Duodenal mucosa (tissue), 2 donors: ENCODE measurements around the gene PNPO.

Source experiments
- H3K27ac ChIP-seq: one replicate; pipeline ENCODE4 v1.7.0; 2013; ENCODE audit warnings: low read depth, low read length
- H3K27me3 ChIP-seq, 2 donors: one replicate each; pipeline ENCODE4 v1.7.0; 2013; ENCODE audit warnings: low read length in 2 of 2, control low read depth in 1 of 2; ENCODE audit not compliant: insufficient read depth in 2 of 2, control insufficient read depth in 1 of 2
- H3K36me3 ChIP-seq, 2 donors: one replicate each; pipeline ENCODE4 v1.7.0; 2013; ENCODE audit warnings: low read length in 2 of 2, control low read depth in 1 of 2; ENCODE audit not compliant: insufficient read depth in 2 of 2, control insufficient read depth in 1 of 2
- H3K4me1 ChIP-seq, 2 donors: one replicate each; pipeline ENCODE4 v1.7.0; 2013; ENCODE audit warnings: low read length in 2 of 2, control low read depth in 1 of 2; ENCODE audit not compliant: insufficient read depth in 2 of 2, control insufficient read depth in 1 of 2
- H3K4me3 ChIP-seq, 2 donors: one replicate each; pipeline ENCODE4 v1.7.0; 2013; ENCODE audit warnings: low read length in 2 of 2, low read depth in 1 of 2
- H3K9ac ChIP-seq, 2 donors: one replicate each; pipeline ENCODE4 v1.7.0; 2013; ENCODE audit warnings: low read length in 2 of 2, low read depth in 1 of 2
- H3K9me3 ChIP-seq, 2 donors: one replicate each; pipeline ENCODE4 v1.7.0; 2013; ENCODE audit warnings: low read length in 2 of 2, control low read depth in 1 of 2; ENCODE audit not compliant: control insufficient read depth in 1 of 2

Gene PNPO

DNA sequence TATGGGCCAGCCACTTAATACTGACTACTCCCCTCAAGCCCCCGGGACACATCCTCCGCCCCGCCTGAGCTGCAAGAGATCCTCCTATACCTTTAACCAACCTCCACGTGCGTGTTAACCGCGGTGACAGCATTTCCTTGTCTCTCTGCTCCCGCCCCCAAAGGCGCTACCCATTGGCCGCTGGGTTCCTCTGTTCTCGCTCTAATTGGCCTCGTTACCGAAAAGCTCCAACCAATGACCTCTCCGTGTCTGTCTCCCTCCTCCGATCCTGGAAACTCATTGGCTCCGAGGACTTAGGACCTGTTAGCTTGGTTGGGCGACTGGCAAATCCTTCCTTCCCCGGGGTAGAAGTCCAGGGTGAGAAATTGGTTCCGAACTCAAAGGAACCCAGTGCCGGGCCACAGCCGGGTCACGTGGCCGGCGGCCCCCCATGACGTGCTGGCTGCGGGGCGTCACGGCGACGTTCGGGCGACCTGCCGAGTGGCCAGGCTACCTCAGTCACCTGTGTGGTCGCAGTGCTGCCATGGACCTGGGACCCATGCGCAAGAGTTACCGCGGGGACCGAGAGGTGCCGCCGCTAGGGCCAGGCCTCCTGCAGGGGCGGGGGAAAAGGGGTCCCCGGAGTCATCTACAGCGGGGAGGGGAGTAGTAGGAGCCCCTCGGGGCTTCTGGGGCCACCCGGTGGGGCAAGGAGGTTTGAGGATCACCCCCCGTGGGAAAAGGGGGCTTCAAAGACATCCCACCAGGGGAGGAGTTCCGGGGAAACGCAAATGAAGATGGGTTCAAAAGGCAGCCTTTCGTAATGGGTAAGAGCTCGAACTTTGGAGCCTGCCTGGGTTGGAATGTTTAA is at the start of gene PNPO:
TSS of gene PNPO (plus strand) at position 326 of the 850 bp plus-strand sequence. CDS start at position 431, 105 bp downstream.
- Histone ChIP-seq H3K27me3 (no peaks in the 10 kb centered on the region), H3K9ac (peak within 1 kb of the TSS; percentile 78 to 92), H3K4me1 (peaks cover 31 to 33% of the 10 kb centered on the region in 2 donors), H3K4me3 (peak within 1 kb of the TSS; percentile 78 to 94), H3K9me3 (no peaks in the 10 kb centered on the region), H3K27ac (peak within 1 kb of the TSS; percentile 65), H3K36me3 (peaks cover 6 to 30% of the 10 kb centered on the region in 2 donors)

DNA sequence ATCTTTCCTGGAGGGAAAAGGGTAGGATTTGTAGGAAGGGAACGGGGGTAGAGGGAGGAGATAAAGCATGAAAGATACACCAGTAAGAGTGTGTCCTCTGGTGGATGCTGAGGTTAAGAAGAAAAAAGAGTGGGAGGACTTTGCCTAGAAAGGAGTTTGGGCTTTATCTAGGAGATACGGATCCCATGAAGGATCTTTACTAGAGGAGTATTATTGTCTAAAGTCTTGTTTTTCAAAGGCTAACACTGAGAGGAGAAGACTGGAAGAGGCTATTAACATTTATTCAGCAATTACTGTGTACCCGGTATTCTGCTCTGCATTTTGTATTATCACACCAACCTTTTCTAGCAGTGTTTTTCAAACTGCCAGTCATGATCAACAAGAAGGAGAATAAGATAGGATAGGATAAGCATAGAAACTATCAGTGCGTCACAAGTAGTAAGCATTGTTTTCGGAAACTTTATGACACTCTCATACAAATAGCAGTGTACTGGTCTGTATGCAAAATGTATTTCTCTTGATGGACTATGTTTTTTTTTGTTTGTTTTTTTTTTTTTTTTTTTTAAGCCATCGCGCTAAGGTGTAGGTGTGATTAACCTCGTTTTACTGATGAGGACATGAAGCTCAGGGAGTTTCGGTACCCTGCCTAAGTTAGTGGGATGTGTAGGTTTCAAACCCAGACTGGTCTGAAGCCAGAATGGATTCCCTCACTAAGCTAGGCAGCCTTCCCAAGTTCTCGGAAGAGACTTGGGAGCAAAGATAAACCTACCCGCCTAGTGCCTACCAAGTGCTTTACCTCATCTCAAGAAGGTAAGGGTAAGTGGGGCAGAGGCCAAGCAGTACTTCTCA is 46.6 kb upstream of the PNPO start:
- Histone ChIP-seq H3K27me3 (no peaks in the 10 kb centered on the region), H3K4me1 (peaks cover 19 to 20% of the 10 kb centered on the region in 2 donors), H3K9me3 (no peaks in the 10 kb centered on the region), H3K36me3 (peaks cover 0 to 12% of the 10 kb centered on the region in 2 donors), H3K27ac (peak overlapping the region; percentile 80), H3K9ac (peak overlapping the region; percentile 88 to 89), H3K4me3 (peak overlapping the region; percentile 83)

DNA sequence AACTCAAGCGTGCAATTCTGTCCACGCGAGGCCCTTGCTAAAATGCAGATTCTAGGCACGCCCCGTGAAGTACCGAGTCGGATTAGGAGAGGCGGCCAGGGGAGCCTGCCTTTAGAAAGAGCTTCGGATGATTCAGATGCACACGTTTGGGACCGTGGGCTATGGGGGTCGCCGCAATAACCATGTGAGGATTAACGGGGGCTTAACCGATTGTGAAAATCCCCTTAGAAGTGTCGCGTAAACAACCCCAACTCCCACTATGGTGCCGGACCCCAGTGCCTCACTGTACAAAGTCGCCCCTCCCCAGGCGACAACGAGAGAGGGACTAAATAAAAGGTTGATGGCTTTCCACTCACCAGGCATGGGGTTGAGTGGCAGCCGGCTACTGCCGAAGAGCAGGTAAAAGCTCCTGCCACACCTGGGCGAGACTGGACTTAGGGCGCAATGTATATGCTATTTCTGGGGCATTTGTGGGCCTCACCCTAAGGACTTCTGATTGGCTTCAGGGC is 46.0 kb upstream of the PNPO start:
- Histone ChIP-seq H3K9ac (peak overlapping the region; percentile 88 to 89), H3K9me3 (no peaks in the 10 kb centered on the region), H3K4me1 (peaks cover 19 to 20% of the 10 kb centered on the region in 2 donors), H3K36me3 (peaks cover 0 to 13% of the 10 kb centered on the region in 2 donors), H3K4me3 (peak overlapping the region; percentile 83), H3K27ac (peak overlapping the region; percentile 80), H3K27me3 (no peaks in the 10 kb centered on the region)

DNA sequence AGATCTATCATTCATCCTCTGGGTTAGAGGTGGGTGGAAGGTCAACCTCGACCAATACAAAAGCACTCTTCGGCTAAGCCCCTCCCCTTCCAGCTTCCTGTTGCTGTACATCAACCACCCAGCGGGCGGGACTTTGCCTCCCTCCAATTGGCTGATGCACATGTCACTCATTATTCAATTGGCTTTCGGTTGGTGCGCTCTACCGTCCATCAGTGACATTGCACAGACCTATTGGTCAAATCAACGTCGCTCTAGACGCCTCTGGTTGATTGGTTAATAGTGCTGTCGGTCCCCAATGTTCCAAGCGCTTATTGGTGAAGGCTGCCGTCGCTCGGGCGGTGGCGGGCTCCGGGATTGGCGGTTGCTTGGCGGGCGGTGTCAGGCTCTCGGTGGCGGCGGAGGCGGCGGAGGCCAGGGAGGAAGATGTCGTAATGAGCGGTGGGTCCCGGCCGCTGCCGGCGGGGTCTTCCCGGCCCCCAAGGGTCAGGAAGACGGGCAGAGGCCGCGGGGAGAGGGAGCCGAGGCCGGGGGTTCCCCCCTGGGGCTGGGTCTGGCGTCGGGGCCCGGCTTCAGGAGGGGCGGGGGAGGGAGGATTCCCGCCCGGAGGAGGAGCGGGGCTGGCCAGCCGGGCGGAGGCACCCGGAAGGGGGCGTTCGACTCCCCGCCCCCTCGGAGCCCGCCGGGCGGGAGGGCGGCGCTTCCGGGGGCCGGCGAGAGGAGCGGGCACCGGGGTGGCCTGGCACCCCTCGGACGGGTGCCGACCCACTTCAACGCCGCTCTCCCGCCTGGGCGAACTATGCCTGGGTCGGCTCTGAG is 45.3 kb upstream of the PNPO start, which contains the start of gene SP2:
TSS of gene SP2 (plus strand) at position 381 of the 816 bp plus-strand sequence. CDS start at position 432, 51 bp downstream.
- Histone ChIP-seq H3K36me3 (peaks cover 0 to 13% of the 10 kb centered on the region in 2 donors), H3K27me3 (no peaks in the 10 kb centered on the region), H3K9me3 (no peaks in the 10 kb centered on the region), H3K27ac (peak within 1 kb of the TSS; percentile 91), H3K9ac (peak within 1 kb of the TSS; percentile 95 to 98), H3K4me1 (peaks cover 19 to 20% of the 10 kb centered on the region in 2 donors), H3K4me3 (peak within 1 kb of the TSS; percentile 93 to 95)

DNA sequence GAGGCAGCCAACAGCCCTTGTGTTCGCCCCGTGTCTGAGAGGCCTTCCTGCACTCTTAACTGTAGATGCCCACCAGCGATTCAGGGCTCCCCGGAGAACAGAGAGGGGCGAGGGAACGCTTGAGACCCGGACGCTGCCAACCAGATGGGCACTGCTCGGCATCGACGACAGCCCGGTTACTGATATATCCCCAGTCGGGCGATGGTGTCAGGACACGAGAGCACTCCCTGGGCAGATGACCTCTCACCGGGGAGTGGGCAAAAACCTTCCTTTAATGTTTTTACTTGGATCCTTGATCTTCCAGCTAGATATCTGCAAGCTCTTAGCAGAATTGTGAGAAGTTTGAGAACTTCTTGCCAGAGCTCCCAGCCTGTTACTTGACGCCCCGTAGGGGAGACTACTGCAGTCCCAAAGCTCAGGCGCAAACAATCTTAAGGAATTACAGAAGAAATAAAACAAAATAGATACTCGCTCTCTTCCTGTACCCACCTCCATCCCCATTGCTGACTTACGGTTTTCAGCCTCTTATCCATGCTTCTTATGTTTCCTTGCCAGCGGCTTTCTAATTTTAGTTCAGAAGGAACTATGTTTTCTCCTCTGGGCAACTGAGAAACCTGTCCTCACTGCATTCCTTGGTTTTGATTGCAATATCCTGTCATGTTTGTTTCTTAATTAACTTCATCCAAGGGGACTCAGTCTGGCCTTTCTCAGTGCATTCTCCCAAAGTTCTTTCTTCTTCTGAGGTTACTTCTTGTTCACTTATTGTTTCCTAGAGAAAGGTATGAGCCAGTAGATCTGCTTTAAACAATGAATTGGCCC is 44.5 kb upstream of the PNPO start:
- Histone ChIP-seq H3K9ac (peak overlapping the region; percentile 95 to 98), H3K9me3 (no peaks in the 10 kb centered on the region), H3K27ac (peak overlapping the region; percentile 91), H3K27me3 (no peaks in the 10 kb centered on the region), H3K36me3 (peaks cover 0 to 13% of the 10 kb centered on the region in 2 donors), H3K4me1 (peaks cover 19 to 20% of the 10 kb centered on the region in 2 donors), H3K4me3 (peak overlapping the region; percentile 93 to 95)

GRCh38 chr17:47897561-47897960 is 43.8 kb upstream of the PNPO start:
- H3K4me3 ChIP-seq, result peak overlapping the region; percentile 93 to 95
- no peaks in the 10 kb centered on the region for H3K9me3 ChIP-seq
- no peak overlapping the region for H3K27ac ChIP-seq
- no peaks in the 10 kb centered on the region for H3K27me3 ChIP-seq
- peaks cover 19 to 20% of the 10 kb centered on the region in 2 donors for H3K4me1 ChIP-seq
- peaks cover 0 to 13% of the 10 kb centered on the region in 2 donors for H3K36me3 ChIP-seq
- H3K9ac ChIP-seq, result peak overlapping the region in 1 of 2 donors; percentile 95

- Histone ChIP-seq H3K9ac (no peak overlapping the region), H3K36me3 (peaks cover 0 to 13% of the 10 kb centered on the region in 2 donors), H3K4me1 (peaks cover 19 to 20% of the 10 kb centered on the region in 2 donors), H3K27ac (no peak overlapping the region), H3K4me3 (no peak overlapping the region), H3K9me3 (no peaks in the 10 kb centered on the region), H3K27me3 (no peaks in the 10 kb centered on the region)
Measured at GRCh38 chr17:47898241-47898640, 43.1 kb upstream of the PNPO start.

- Histone ChIP-seq H3K36me3 (peaks cover 0 to 13% of the 10 kb centered on the region in 2 donors), H3K27ac (no peak overlapping the region), H3K4me1 (peaks cover 15 to 19% of the 10 kb centered on the region in 2 donors), H3K4me3 (no peak overlapping the region), H3K9ac (no peak overlapping the region), H3K9me3 (no peaks in the 10 kb centered on the region), H3K27me3 (no peaks in the 10 kb centered on the region)
Measured at GRCh38 chr17:47899643-47900042, 41.7 kb upstream of the PNPO start.

DNA sequence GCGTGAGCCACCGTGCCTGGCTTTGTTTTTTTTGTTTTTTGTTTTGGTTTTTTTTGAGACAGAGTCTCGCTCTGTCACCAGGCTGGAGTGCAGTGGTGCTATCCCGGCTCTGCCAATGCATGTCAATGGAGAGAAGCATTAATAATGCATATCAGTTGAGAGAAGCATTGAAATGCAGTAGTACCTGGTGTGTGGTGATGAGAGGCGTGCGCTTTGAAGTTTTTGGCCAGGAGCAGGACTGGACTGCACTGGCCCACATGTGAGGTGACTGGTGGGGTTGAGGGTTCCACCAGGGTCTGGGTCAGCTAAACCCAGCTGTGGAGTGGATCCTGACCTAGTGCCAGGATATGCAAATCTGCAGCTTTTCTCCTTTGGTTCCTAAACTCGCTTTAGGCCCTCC is 39.9 kb upstream of the PNPO start:
- Histone ChIP-seq H3K4me3 (no peak overlapping the region), H3K27ac (no peak overlapping the region), H3K27me3 (no peaks in the 10 kb centered on the region), H3K9me3 (no peaks in the 10 kb centered on the region), H3K4me1 (peaks cover 10 to 15% of the 10 kb centered on the region in 2 donors), H3K9ac (no peak overlapping the region), H3K36me3 (peaks cover 0 to 13% of the 10 kb centered on the region in 2 donors)
